GM21423 (cell line): ENCODE measurements around the gene ZC2HC1C.
"Not testable (repeated sequence)": the region's sequence is repeated elsewhere in the genome, so short reads cannot be mapped to it uniquely, and the experiment has no call there.

Source experiments
- ATAC-seq: cut with Tn5 transposase; IDR thresholded peaks from one replicate; pipeline ENCODE4 v1.9.1; 2021; ENCODE audit warnings: mild to moderate bottlenecking, moderate library complexity; ENCODE audit not compliant: unreplicated experiment

Gene ZC2HC1C

DNA sequence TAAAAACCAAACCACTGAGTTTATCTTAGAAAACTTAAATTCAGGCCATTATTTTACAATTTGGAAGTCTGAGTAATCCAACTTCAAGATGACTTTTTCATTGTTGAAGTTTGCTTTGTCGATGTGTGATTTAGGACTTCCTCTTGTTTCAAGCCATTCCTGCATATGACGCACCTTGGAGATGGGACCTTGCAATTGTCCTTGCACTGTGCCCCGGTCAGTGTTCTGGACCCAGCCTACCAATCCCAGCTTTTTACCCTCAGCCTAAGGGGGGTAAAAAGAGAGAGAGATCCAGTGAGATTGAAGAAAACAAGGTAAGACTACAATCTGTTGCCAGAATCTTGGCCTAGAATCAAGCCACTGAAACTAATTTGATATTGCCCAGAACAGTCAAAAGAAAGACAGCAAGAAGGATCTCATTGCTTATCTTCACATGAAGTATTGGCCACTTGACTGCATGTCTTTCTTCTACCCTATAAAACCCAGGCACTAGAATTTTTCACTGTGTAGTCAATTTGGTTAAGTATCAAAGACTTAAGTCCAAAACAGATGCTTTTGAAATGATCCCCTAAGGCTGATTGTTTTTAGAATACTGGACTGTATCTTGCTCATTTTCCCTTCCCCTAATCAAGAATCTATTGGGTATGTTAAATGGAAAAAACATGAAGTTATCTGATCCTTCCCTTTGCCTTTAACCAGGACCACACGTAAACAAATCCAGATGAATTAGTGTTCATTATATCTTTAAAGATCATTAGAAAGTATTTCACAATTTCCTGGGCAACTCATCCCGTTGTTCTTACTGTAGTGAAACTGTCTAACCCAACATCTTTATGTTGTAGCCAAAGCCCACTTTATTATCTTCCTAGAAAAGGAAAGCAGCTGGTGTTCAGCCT is 15.8 kb upstream of the ZC2HC1C start:
- ATAC-seq, result no peak

DNA sequence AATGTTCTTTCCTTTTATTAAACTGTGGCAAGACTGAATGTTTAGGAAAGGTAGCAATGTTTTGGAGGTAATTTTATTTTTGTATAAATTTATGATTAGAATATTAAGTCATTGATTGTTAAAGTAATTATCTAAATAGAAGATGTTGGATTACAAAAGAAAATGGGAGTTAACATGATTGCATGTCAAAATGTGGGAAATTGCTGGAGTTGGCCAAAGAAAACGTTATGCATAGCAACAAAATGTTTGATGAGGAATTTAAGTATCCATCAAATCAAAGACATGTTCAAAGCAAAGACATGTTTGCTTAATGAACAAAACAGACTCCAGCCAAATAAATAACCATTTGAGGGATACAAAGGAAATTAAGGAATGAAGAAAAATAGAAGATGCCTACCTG is 15.0 kb upstream of the ZC2HC1C start:
- no peak for ATAC-seq

DNA sequence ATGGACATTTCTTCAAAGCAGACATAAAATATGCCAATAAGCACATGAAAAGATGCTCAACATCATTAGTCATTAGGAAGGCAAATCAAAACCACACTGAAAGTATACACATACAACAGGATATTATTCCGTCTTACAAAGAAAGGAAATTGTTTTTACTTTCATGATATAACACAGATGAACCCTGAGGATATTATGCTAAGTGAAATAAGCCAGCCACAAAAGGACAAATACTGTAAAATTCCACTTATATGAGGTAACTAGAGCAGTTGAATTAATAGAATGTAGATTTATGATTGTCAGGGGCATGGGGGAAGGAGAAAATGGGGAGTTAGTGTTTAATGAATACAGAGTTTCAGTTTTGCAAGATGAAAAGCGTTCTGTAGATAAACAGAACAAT is 9.8 kb upstream of the ZC2HC1C start:
- ATAC-seq, result no peak

DNA sequence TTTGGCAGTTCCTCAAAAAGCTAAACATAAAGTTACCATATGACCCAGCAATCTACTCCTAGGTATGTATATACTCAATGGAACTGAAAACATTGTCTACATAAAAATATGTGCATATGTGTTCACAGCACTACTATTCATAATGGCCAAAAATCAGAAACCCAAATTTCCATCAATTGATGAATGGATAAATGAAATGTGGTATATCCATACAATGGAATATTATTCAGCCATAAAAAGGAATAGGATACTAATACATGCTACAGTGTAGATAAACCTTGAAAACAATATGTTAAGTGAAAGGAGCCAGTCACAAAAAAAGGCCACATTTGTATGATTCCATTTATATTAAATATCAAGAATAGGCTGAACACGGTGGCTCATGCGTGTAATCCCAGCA is 9.0 kb upstream of the ZC2HC1C start:
- no peak for ATAC-seq

DNA sequence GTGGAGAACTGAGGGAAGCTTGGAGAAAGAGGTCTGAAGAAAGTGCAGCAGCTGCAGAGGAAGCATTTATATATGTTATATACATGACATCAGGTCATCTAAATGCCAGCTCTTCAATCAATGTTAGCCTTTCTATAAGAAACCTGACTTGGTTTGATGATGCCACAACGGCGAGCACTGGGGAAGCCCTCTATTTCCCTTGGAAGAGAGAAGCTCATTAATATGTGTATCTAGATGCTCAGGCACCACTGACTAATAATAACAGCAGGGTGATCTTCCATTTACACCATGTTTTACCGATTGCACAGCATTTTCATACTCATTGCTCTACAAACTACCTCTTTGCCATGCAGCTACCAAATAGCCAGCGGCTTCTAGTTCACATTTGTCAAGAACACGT is 6.4 kb upstream of the ZC2HC1C start:
- ATAC-seq, result no peak

DNA sequence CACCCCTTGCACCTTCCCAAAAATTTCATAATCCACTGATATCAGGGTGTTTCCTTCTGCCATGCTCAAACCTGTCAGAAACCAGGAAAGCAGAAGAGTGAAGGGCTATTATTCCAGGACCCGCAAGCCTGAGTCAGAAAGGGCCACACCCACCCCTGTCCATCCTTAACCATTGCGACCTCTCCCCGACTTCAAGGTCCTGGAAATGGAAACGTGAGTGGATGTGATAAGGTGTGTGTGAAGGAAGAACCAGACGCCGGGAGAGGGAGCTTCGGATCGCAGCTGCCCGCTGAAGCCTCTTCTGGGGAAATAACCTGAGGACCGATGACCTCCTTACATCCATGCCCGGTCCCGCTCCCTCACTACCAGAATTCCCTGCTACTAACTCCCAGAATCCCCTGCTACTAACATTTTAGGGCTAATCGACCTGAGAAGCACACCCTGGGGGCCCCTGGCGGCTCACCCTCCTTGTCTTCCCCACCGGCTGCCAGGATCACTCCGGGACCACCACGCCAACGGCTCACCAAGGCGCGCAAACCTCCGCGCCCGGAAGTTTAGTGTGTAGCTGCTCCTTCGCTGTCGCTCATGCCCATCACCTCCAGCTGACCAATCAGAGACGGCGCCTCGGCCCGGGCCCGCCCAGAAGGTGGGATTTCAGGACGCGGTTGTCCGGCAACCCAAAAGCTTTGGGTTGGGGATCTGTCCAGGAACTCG is 5.8 kb upstream of the ZC2HC1C start, which contains the start of gene ACYP1:
ACYP1 (minus strand) TSS at position 534 of the 714 bp plus-strand sequence; CDS start at position 63, 471 bp downstream.
- ATAC-seq, result peak; percentile 98

DNA sequence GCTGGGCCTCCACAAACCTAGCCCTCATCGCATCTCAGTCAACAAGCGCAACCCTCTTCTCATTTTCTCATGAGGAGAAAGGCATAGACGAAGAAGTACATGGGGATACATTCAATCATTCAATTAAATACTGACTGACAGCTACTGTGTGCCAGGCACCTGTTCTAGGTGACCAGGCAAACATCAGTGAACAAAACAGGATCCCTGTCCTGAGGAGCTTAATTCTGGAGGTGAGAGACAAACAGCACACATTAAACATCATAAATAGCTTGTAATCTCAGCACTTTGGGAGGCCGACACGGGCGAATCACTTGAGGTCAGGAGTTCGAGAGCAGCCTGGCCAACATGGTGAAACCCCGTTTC is 5.3 kb upstream of the ZC2HC1C start:
- peak; percentile 22 for ATAC-seq

DNA sequence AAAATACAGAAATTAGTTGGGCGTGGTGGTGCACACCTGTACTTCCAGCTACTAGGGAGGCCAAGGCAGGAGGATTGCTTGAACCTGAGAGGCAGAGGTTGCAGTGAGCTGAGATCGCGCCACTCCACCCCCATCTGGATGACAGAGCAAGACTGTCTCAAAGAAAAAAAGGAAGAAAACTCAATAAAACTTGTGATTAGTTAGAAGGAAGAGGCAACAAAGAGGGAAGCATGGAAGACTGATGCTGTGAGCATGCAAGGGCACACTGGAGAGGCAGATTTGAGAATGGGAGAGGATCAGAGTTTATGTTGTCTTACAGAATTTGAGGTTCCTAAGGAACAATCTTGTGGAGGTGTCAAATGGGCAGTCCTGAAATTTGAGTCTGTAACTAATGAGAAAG is 2.8 kb upstream of the ZC2HC1C start:
- ATAC-seq, result no peak

DNA sequence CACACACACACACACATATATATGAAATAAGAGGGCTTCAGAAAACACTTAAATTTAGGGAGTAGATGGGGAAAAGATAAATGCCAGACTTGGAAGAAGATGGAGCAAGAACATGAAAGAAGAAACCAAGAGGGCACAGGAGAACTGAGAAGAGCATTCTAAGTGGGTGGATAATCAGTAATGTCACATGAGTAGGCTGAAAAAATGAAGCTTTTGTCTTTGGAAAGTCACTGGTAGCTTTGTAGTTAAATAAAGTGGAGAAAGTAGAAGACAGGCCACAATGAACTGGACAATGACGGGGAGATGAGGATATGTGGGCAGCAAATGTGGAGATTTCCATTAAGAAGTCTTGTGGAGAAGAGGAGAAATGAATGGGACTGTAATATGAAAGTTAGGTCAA is 2.2 kb upstream of the ZC2HC1C start:
- no peak for ATAC-seq

DNA sequence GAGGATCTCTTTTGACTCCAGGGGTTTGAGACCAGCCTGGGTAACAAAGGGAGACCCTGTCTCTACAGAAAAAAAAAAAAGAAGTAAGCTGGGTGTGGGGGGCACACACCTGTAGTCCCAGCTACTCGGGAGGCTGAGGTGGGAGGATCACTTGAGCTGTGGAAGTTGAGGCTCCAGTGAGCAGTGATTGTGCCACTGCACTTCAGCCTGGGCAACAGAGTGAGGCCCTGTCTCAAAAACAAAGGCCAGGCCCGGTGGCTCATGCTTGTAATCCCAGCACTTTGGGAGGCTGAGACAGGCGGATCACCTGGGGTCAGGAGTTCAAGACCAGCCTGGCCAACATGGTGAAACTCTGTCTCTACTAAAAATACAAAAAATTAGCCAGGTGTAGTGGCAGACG is 1.7 kb upstream of the ZC2HC1C start:
- ATAC-seq, result not testable (repeated sequence)

DNA sequence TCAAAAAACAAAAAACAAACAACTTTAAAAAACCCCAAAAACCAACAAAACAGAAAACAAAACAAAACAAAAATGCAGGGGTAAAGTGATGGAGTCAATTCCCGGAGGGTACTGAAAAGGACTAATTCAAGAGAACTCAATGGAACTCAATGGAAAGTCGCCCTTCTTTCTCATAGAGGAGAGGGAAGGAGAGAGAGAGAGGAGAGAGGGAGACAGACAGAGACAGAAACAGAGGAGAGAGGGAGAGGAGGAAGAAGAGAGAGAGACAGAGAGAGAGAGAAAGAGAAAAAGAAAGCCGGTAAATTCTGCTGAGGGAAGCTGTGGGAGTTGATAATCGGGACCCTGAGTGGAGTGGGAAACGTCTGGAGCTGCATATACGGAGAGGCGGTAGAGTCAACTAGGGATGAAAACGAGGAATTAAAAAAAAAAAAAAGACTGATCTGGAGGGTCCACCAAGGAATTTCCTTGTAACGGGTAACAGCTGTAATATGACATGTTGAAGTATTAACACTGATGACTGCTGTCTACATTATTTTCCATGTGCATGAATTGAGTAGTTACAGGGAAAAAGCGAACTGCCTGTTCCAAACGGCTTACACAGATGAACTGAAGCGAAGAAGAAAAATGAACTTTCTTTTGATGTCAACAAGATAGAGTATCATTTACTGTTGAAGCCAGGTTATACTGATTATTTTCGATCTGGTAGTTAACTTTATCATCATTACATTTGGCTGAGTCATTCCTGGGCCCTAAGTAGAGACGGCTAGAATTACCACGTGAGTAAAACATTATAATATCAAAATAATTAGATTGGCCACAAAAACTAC is 934 bp upstream of the ZC2HC1C start:
- no peak for ATAC-seq

DNA sequence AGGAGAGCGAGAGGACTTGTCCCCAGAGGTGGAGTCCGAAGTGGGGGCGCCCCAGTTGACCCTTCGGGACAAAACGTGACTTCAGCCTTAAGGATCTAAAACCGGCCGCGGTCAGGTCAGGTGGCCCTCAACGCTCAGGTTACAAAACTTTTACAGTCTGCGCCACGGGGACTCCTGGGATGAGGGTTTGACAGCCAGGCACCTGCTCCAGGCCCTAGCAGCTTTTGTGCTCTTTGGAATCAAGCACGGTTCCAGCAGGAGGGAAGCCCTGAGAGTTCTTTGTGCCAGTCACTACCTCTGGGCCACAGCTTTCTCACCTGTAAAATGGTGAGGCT is 337 bp downstream of the ZC2HC1C start:
- no peak for ATAC-seq

DNA sequence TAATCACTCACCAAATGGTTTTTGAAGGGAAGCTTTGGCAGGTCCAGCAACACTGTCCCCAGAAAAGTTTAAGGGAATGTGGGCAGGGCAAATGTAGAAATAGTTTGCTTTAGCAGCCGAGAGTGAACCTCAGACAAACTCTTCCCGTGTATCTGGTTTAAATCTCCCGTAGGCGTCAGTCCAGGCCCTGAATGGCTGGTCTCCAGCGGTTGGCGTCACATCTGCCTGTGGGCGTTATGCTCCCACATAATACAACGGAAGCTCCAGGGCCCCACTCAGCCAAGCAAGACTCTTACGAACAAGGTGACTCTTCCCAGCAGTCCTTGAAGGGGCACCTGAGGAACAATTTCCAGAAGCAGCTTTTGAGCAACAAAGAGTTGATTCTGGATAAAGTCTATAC is 942 bp downstream of the ZC2HC1C start:
- ATAC-seq, result no peak

DNA sequence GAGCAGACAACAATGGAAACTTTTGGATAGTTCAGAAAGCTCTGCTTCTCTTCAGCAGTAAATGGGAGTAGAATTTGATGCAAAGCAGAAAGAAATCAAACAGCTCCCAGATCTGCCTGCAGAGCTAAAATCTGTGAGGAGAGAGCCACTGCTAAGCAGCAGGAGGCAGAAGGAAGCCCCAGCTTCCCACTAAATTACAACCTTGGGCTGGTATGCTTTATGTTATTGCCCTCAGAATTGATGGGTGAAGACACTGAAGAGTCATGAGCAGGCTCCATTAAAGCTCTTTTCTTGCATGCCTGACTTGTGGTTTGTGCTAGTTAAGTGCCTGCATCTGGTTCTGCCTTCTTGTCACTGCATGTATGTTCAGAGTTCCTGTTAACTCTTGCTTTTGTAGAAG is 8.4 kb downstream of the ZC2HC1C start:
- ATAC-seq, result no peak

DNA sequence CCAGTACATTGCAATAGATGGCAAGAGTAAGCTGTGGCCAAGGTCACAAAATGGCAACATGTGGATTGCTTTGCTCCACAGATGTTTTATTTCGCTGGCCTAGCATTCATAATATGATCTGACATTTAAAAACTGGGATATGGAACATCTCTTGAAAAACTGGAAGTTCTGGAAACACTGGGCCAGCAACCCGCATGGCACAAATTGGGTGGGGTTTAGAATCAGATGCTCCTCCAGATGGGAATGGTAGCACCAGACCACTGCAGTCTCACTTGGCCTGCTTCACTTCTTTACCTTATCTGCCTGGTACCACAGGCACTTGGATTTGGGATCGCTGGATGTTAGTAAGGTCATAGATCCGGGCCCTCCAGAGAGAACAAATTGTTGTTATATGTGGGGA is 10.1 kb downstream of the ZC2HC1C start:
- ATAC-seq, result no peak

DNA sequence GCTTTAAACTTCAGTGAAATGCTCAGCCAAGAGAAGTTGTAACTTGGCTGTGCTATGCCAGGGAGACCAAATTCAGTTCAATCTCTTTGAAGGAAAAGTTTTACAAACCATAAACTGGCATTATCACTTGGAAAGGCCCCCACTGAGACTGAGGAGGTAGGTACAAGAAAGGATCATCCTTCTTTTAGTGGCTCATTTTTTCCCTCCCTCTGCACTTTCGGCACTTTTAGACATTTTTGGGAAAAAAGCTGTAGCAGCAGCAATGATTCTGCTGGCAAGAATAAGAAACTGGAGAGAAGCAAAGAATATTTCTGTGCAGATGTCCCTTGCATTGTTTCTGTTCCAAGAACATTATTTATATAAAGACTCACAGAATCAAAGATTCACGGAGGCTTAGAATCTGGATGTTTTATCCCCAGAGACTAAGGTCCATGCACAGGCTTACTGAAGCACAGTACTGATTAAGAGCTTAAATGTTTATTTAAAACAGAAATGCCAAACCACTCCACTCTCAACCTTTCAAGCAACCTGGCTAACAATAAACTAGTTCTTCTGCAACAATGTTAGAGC is 12.3 kb downstream of the ZC2HC1C start:
- no peak for ATAC-seq

DNA sequence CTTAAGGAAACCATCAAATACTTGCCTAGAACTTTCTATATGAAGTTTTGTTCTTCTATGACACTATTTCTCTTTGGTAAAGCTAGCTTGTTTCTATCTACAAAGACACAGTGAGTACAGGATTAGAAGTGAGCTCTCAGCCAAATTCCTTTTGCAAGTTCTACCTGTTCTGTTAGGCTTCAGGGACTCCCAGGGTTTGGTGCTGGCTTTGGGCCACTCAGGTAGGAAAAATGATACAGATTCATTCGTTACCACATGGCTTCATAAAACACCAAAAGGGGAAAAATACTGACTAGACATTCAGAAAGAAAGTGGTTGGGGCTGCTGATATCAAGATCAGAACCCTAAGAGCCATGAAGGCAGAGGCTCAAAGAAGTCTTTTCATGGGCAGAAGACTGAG is 13.8 kb downstream of the ZC2HC1C start:
- ATAC-seq, result no peak

DNA sequence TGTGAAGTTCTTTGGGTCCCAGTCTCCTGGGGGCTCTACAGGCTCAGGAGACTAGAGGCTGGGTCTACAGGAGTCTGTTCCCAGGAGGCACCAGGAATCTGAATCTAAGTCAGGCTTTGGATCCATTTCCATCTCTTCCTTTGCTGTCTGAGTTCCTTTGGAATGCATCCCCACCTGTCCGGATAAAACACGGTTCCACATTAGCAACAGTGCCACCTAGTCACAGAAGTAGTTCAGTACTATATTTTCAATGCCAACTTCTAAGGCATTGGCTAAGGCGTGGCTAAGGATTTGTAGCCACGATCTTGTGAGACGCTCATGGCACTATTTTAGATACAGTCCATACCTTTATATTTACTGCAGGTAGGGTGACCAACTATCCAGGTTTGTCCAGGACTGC is 15.1 kb downstream of the ZC2HC1C start:
- ATAC-seq, result no peak

DNA sequence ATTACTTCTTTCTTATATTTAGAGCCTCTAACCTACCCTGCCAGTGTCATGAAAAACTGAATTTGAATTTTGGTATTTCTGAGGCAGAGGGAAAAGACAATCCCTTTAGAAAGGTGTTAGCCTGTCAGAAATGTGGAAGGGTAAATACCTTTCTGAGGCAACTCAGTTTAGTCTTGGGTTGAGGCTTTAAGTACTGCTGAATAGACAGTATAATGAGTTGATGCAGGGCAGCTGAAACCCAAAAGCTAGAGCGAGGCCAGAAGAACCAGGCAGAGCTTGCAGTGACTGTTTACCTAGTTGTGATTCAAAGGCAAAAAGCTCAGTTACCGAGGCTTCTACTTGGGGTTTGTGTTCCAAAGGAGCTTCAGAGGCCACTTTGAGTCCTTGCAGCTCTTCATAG is 18.7 kb downstream of the ZC2HC1C start:
- no peak for ATAC-seq

DNA sequence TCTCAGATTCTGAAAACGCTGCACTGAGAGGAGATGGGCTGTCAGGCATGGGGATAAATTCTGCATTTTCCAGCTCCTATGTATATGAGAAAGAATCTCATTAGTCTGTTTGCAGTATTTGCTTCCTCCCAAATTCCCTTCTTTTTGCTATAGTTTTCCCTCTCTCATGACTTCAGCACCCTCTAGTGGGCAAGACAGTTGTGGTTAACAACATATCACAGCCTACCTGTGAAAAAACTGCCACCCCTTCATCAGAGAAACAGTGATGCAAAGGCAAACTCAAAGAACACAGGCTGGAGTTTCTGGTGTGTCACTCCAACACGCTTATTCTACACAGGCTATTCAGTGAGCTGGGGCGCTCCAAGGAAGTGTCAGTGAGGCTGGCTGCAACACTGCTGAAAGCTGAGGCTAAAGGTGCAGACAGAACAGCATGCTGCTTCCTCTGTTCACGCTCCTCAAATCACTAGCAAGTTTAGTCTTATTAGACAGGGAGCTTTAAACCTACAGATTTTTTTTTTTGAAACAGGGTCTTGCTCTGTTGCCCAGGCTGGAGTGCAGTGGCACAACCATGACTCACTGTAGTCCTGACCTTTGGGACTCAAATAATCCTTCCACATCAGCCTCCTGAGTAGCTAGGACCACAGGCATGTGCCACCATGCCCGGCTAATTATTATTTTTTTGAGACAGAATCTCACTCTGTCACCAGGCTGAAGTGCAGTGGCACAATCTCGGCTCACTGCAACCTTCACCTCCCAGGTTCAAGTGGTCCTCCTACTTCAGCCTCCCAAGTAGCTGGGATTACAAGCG is 19.3 kb downstream of the ZC2HC1C start:
- no peak for ATAC-seq
